Measurements from ENCODE around the gene PRRT1. TPM values are rescaled to one million over a fixed set of nuclear protein-coding genes. Genes with fewer than 3 reads are reported as not detected.

Gene PRRT1
- total and polyA plus RNA-seq, 2 of the 4 experiments (the other 2 are of a cell fraction): 0.99 TPM; not detected in 1

DNA sequence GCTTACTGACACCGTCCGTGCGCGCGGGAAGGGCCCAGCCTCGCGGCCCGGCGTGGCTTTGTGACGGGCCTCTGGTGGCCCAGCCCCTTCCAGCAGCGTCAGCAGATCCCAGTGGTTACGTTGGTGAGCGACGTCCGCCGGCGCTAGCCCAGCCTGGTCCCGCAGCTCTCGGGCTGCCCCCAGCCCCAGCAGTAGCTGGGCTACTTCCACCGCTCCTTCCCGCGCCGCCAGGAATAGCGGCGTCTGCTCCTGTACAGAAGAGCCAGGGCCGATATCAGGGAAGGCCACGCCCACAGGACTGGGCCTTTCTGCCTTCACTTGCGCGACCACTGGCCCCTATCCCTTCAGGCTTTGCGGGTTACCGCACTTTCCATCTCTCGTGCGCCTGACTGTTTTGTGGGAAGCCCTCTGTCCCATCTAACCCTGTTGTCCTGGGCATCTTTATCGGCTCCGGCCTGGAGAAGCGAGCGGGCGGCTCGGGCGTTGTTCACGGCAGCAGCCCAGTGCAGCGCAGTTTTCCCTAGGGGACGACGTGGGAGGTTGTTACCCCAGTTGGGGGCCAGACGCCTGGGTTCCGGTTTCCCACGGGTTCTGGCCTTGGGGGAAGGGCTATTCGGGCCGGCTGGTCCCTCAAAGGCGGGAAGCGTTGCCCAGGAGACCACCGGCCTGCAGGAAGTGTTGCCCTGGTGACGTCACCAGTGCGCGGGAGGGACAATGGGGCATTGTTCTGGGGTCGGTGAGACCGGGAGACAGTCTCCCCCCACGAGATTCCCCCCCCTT is 44.4 kb upstream of the PRRT1 start:
- Histone ChIP-seq H2BK120ac (ENCODE audit: low read depth, low read length) (peak overlapping the region; percentile 61), H4K8ac (ENCODE audit: low read depth in 2 of 2, low read length in 2 of 2) (peak overlapping the region; percentile 98 to 99), H2AK9ac (replicated peaks; ENCODE audit: low read depth, low read length, poor library complexity) (peak overlapping the region; percentile 85), H3K79me1 (ENCODE audit: low read depth in 1 of 2, low read length in 2 of 2) (peaks cover 14 to 38% of the 10 kb centered on the region in 2 experiments), H3K9me3 (ENCODE audit: control insufficient read depth, insufficient read depth, low read length) (no peaks in the 10 kb centered on the region), H2BK15ac (ENCODE audit: low read depth, low read length) (peak overlapping the region; percentile 50; the same call in 1 of the 3 replicates), H4K5ac (ENCODE audit: low read depth, low read length) (peak overlapping the region; percentile 77), H3K36me3 (ENCODE audit: control insufficient read depth, insufficient read depth, low read length) (no peaks in the 10 kb centered on the region), H3K9me1 (ENCODE audit: insufficient read depth, low read length) (peaks cover 25% of the 10 kb centered on the region), H3K23ac (ENCODE audit: low read depth, low read length) (peak overlapping the region; percentile 63), H3K56ac (ENCODE audit: extremely low read depth, insufficient read depth, low read length) (peak overlapping the region; percentile 89), H2AFZ (replicated peaks; ENCODE audit: low read length, poor library complexity) (peak overlapping the region; percentile 98), H3K9ac (ENCODE audit: low read depth, low read length) (peak overlapping the region; percentile 91), H3K4me2 (ENCODE audit: low read depth, low read length) (peak overlapping the region; percentile 86), H3K27ac (ENCODE audit: insufficient read depth, low read length) (peak overlapping the region; percentile 94), H4K20me1 (ENCODE audit: insufficient read depth, low read length) (no peaks in the 10 kb centered on the region), H3K4me3 (ENCODE audit: insufficient read depth, low read depth, low read length) (peak overlapping the region; percentile 67), H3K18ac (ENCODE audit: low read depth, low read length) (peak overlapping the region; percentile 70), H3K27me3 (ENCODE audit: control insufficient read depth, insufficient read depth, low read length) (peaks cover 3% of the 10 kb centered on the region; the same call in 1 of the 2 replicates), H3K4me1 (ENCODE audit: control insufficient read depth, insufficient read depth, low read length) (peaks cover 10% of the 10 kb centered on the region), H4K91ac (ENCODE audit: insufficient read depth, low read depth, low read length) (peak overlapping the region; percentile 94), H2BK20ac (ENCODE audit: low read depth, low read length) (no peak overlapping the region; the same call in 1 of the 2 replicates), H2AK5ac (ENCODE audit: low read depth, low read length) (peak overlapping the region; percentile 96), H3K4ac (ENCODE audit: low read depth, low read length) (peak overlapping the region; percentile 96), H3K14ac (replicated peaks; ENCODE audit: low read depth, low read length) (peak overlapping the region; percentile 95), H2BK5ac (ENCODE audit: low read depth, low read length, poor library complexity, severe bottlenecking) (peak overlapping the region; percentile 91)
- dilution Hi-C loops (cut with HindIII; ENCODE audit: low sequenced_read_pairs, unreplicated experiment) (no loop called here), in situ Hi-C loops (cut with MboI; ENCODE audit: low sequenced_read_pairs) (loop anchor here (25.0 kb wide), 1 partner anchor 766 kb away; the partner anchor contains the start of genes BRD2 and HLA-DMA), intact Hi-C loops (cut with micrococcal nuclease) (loop anchor here (1.0 to 2.0 kb wide), 4 partner anchors 42 to 77 kb away; partner anchors contain the start of genes FKBPL and PPT2)
- BruUV-seq (replicated peaks): no TSS peak
- CTCF ChIA-PET: interaction anchor here (0.8 to 1.1 kb wide), 3 partner anchors 45 to 673 kb away, joined by 4 to 6 read pairs (median 4); no protein-coding TSS in a partner anchor
- DNase-seq: peak; percentile 88
- WGBS, 2 experiments (ENCODE audit: extremely low coverage in 2 of 2, insufficient read length in 1 of 2): 0% methylated on average over 30 of the region's 58 CpGs; no CpG with 5 or more reads in 1 of the 2 experiments
- peak; percentile 1 for ATAC-seq (ENCODE audit: low read depth)
- POLR2A ChIA-PET (ENCODE audit: unreplicated experiment): interaction anchor here (0.8 to 1.2 kb wide), 4 partner anchors 9 to 776 kb away, joined by 4 to 7 read pairs (median 4); no protein-coding TSS in a partner anchor
- TF ChIP-seq POLR2A (IDR thresholded peaks at IDR 0.05; ENCODE audit: low read depth, low read length) (peak; percentile 95), MAZ (IDR thresholded peaks at IDR 0.05; ENCODE audit: borderline replicate concordance, low read depth, low read length) (peak; percentile 72), CEBPB (IDR thresholded peaks at IDR 0.05; ENCODE audit: low read depth, low read length) (no peak), CTCF (conservative IDR thresholded peaks at IDR 0.05; ENCODE audit: low read depth, low read length) (no peak), CHD1 (IDR thresholded peaks at IDR 0.05; ENCODE audit: low read depth, low read length) (peak; percentile 97), MAFK (IDR thresholded peaks at IDR 0.05; ENCODE audit: low read depth, low read length) (peak; percentile 92), FOS (IDR thresholded peaks at IDR 0.05; ENCODE audit: low read depth, low read length) (0 out of 2 replicates have a peak, but pooled peaks have one; percentile 30), RFX5 (IDR thresholded peaks at IDR 0.05; ENCODE audit: low read depth, low read length) (0 out of 2 replicates have a peak, but pooled peaks have one; percentile 2), USF2 (IDR thresholded peaks at IDR 0.05; ENCODE audit: low read depth, low read length) (peak; percentile 10; the same call in 1 of the 2 replicates), NFE2L2 (IDR thresholded peaks at IDR 0.05; ENCODE audit: low read depth, low read length) (0 out of 2 replicates have a peak, but pooled peaks have one; percentile 7), BHLHE40 (IDR thresholded peaks at IDR 0.05; ENCODE audit: low read depth, low read length) (peak; percentile 72), ELK1 (IDR thresholded peaks at IDR 0.05; ENCODE audit: borderline replicate concordance, low read depth, low read length) (no peak)

All from IMR-90 (cell line).